Activated CD4-positive, CD25-positive, alpha-beta regulatory T cell treated with anti-CD3 and anti-CD28 coated beads, Interleukin-2, amount 50 U/mL, for 72 hours (primary cell): ENCODE results near the gene FMOD.

Experiments used
- DNase-seq: peaks from one replicate; pipeline ENCODE4 v3.0.0; 2021

Gene FMOD

DNA sequence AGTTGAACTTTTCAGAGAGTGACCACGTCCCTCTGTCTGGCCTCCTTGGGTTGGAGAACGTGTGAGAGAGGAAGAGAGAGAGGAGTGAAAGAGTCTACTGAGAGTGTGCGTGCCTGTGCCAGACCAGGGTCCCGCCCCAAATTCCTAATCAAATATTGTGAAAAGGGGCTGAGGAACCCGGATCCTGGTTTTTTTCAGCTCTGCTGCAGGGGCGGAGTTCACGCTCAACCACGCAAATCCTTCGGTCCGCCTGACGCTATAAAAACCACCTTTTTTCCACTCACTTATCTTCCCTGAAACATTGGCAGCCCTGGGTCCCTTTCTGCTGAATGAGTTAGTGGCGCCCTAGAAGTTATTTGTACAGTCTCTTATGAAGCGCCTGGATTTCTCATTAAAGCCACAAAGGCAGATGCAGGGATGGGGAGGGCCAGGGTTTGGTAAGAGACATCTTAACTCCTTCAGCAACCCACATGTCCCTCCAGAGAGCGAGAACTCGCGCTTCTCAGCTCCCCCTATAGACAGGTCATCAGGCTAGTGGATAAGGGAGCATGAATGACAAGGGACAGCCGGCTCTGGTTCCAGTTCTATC lies at the start of gene FMOD:
Gene FMOD (minus strand): TSS at position 86 of the 589 bp plus-strand sequence. CDS start 2,852 bp downstream, outside the sequence.
- no peak for DNase-seq

GRCh38 chr1:203396595-203397194 lies 45.8 kb upstream of the FMOD start:
- DNase-seq, result no peak

DNA sequence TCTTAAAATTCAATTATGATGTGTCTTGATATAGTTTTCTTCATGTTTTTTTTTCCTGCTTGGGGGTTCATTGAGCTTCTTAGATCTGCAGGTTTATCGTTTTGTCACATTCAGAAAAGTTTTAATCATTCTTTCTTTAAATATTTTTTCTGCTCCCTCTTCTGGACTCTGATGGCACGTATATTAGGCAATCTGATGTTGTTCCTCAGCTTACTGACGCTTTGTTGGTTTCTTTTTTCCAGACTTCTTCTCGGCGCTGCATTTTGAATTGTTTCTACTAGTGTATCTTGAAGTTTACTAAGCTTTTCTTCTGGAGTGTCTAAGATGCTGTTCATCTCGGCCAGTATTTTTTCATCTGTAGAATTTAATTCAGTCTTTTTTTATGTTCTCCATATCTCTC lies 44.8 kb upstream of the FMOD start:
- DNase-seq, result no peak

DNA sequence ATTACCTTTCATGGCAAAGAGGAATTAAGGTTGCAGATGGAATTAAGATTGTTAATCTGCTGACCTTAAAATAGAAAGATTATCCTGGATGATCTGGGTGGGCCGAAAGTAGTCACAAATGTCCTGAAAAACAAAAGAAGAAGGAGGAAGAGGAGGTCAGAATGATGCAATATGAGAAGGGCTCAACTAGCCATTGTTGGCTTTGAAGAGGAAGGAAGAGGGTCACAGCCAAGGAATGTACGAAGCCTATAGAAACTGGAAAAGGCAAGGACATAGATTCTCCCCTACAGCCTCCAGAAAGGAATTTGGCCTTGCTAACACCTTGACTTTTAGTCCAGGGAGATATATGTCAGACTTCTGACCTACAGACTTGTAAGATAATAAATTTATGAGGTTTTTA lies 39.4 kb upstream of the FMOD start:
- no peak for DNase-seq

- no peak for DNase-seq
These were observed 37.8 kb upstream of the FMOD start for GRCh38 chr1:203388683-203389082.

DNA sequence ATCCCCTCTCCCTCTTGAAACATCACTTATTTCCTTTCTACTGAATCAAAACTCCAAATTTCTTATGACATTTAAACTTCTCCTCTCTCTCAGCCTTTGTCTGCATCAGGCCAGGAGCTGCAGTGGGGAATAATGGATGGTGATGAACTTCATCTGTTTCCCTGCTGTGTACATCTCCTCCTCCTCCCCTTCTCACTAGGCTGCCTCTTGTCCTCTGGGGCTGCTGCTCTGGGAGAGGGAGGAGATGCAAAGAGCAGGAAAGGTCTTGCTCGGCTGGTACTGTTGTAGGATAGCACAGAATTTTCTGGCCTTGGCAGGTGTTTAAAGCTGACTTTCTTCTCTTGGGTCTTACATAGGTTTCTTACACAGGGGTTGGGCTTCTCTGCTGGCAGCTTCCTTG lies 31.1 kb upstream of the FMOD start:
- no peak for DNase-seq

- no peak for DNase-seq
These were observed 30.3 kb upstream of the FMOD start for GRCh38 chr1:203381151-203381751.

DNA sequence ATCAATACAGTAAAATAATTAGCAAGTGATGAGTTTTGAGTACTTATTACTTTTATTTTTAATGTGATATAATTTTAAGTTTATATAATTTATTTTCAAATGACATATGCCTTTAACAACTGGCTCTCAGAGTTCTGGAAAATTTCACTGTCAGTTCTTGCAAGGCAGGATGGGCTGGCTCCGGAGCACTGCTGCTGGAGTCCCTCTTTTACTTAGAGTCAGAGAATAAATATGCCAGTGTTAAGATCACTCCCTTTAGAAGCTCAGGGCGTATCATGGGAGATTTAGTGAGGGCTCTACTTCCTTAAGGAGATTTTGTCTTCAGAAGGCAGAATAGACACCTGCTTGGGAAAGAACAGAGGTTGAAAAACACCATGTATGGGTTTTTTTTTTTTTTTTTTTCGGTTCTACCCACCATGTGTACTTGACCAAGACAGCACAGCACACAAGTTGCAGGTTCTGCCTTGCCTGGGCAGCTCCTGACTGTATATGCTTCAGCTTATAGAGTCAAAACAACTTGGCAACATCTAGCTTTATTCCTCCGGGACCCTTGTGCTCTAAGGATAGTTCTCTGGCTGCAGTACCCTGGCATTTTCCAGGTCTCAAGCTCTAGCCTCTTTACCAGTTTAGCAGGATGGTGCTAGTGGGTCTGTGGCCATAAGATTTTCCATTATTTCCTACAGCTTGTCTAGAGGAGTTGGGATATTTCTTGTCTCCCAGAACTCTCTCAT lies 29.7 kb upstream of the FMOD start:
- no peak for DNase-seq

DNA sequence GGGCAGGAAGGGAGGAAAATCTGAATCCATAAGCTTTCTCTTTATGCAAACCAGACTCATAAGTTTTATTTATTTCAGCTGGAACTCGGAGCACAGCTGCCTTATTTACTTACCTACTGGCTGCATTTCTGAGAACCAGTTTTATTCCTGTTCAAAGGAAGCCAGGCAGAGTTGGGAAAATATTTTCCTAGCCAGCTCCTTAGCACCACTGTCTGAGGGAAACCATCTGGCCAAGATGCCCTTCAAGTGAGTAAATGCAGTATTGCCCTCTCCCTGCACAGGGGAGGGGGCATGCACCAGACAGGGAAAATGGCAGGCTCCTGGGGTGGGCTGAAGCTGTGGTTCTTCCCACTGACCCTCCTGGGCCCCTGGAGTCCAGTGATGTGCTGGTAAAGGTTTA lies 28.9 kb upstream of the FMOD start:
- no peak for DNase-seq

DNA sequence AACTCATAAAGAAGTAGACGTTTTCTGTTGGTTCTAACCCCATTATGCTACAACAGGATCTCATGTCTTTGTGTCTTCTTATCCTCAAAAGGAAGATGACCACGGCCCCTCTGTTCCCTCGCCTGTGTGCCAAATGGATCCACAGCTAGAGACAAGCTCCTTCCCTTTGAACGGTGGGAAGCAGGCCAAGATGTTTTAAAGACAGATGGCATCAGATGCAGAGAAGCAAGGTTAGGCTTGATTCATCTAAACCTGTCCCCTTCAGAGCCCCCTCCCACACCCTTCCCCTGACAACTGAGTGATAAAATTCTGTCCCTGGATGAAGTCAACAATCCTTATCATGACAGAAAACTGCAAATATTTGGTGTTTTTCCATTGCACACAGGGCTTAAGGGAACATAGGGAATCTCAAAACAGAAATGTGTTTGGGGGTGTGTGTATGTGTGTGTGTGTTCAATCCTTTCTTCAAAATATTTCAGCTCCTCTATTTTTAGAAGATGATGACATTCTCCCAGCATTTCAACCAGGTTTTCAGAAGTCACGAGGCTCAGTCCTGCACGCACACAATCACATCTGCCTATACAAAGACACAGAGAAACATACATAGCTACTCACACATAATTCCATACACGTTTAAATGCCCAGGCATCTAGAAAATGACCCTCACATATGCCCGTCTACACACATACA lies 27.8 kb upstream of the FMOD start:
- no peak for DNase-seq

DNA sequence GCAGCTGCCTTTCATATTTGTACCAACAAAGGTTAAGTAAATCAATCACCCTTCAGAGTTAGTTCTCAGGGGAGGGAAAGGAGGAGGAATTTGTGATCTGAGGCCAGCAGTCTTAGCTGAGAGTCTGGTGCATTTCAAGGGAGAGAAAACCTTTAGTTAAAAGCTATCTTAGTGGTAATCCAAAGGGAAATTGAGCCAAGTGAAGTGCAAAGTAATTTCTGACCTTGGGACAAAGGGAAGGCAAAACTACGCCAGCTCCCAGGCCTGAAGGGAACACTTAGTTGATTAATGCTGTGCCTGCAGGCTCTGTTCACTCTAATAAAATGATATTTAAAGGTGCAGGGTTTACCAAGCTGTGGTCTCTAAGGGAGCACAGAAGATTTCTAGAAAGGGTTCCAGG lies 23.1 kb upstream of the FMOD start:
- DNase-seq, result no peak

- no peak for DNase-seq
These were observed 22.1 kb upstream of the FMOD start for GRCh38 chr1:203373002-203373401.

DNA sequence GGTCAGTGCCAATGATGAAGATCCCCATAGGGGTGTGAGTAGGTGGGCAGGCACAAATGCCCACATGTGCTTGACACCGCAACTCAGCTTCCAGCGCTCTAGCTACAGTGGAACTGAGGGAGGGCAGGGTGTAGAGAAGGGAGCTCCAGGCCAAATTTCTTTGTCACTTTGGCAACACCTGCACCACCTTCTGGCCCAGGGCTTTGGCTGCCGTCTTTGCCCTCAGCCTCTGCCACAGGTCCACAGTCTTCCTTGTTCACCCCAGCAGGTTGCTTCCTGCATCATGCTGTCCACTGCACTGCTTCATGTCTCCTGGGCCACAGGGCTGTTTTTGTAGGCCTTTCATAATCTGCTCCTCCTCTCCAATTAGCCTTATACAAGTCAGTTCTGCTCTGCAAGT lies 20.4 kb upstream of the FMOD start:
- no peak for DNase-seq

GRCh38 chr1:203369666-203370065 lies 18.7 kb upstream of the FMOD start:
- no peak for DNase-seq

DNA sequence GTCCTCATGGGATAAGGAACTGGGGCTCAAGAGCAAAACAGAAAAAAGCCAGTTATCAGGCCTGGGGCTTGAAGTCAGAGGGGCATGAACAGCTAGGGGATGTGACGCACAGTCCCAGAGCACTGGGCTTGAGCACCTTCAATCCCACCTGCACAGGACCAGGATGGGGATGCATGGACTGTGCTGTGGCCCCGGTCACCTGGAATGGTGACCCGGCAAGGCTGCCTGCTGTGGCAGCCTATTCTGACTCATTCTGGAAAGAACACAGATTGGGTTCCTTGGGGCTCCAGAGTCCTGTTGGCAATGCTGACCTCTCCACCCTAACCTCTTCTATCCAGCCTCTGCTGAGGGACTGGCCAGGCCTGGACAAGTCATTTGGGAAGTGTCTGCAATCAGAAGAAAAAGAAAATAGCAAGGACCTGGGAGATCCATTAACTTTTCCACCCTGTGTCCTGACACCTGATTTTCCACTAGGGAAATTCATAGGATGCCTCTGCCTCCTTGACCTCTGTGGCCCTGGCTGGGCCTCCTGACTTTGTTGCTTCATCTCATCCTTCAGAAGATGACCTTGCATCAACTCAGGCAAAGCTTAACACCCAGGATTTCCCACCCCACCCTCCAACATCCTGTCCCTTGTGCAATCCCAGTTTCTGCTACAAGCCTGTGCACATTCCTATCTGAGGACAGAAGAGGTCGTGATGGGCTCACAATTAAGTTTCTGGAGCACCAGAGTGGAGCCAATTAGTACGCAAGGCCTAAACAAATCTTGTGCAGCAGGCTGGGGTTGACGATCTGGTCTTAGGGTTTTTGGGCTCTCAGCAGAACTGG lies 17.9 kb upstream of the FMOD start:
- no peak for DNase-seq

DNA sequence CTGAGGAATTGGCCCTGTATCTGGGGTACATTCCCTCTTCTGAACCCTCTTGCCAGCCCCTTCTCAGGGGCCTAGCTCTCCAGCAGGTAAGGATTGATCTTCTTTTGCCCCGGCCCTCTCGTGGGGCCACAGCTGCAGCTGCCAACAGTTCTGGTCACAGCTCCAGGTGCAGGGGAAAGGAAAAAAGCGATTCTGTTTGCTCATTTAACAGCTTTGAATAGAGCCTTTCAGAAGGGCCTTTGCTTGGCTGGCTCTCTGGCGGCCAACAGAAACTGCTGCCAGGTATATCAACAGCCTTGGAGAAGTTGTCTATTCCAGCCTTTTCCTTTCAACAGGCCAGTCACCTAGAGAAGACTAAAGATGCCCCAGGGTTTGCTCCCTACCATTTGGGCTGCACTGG lies 16.1 kb upstream of the FMOD start:
- no peak for DNase-seq

DNA sequence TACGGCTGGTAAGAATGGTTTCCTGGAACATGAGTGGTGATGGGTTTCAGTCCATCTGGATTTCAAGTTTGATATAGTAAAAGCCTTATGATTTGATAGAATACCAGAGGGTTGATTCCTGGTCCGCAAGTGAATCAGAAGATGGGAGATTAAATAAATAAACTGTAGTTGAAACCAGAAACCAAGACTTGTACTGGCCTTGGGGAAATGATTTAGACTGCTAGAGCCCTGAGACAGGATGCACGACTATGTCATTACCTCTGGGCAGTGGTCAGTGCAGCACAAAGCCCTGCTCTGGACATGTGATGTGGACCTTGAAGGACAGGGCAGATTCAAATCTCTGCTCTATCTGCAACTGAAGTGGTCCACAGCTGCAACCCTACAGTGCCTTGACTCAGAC lies 15.6 kb upstream of the FMOD start:
- DNase-seq, result no peak

DNA sequence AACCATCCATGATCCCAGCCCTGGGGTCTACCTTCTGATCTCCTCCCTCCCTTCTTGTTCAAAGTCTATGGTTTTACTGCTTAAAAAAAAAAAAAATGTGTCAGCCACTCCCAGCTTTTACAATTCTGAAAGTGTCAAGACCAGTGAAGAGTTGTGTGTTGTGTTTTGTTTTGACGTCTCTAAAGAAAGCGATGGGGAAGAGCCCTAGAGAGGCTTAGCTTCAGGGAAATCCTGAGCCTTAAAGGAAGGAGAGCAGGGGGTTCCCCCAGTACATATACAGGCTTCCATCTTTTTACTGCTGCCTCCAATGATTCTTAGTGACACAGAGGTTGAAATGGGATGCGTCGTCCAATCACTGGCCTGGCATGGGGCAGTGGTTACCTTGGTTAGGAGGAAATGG lies 13.9 kb upstream of the FMOD start:
- DNase-seq, result no peak

- no peak for DNase-seq
These were observed 13.3 kb upstream of the FMOD start for GRCh38 chr1:203364094-203364801.

DNA sequence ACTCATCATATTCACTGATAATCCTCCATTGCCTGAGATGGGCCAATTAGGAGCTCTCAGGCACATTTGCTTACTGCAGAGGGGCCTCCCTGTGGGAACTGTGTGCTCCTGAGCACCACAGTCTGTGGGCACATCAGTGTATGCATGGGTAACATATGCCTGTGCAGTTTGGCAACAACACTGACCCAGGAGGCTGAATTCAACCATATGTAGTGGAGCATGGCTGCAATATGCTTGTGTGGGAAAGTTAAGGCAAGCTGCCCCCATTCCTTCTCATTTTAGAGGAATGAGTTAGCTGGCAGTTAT lies 11.8 kb upstream of the FMOD start:
- DNase-seq, result no peak

GRCh38 chr1:203361945-203362719 lies 11.2 kb upstream of the FMOD start:
- DNase-seq, result no peak
